Cortex of kidney (tissue), 1 donor: ENCODE data around the gene MORN3.

Experiments used
- DNase-seq: peaks from one replicate; lab custom pipeline; 2025; lab: John Stamatoyannopoulos, UW

The MORN3 gene

DNA sequence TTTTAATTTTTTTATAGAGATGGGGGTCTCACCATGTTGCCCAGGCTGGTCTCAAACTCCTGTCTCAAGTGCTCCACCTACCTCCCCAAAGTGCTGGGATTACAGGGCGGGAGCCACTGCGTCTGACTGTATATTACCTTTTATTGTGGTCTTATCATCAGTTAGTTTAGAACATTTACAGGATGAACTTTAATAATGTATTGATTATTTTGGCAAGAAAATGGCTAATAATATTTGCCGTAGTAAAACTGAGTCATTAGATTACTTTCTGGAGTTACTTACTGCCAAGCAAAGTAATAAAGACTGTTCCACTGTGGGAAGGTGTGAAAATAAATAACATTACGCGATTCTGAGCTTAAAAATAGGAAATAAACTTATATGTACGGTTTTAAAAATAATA lies 66.7 kb downstream of the MORN3 start:
- DNase-seq = no peak

DNA sequence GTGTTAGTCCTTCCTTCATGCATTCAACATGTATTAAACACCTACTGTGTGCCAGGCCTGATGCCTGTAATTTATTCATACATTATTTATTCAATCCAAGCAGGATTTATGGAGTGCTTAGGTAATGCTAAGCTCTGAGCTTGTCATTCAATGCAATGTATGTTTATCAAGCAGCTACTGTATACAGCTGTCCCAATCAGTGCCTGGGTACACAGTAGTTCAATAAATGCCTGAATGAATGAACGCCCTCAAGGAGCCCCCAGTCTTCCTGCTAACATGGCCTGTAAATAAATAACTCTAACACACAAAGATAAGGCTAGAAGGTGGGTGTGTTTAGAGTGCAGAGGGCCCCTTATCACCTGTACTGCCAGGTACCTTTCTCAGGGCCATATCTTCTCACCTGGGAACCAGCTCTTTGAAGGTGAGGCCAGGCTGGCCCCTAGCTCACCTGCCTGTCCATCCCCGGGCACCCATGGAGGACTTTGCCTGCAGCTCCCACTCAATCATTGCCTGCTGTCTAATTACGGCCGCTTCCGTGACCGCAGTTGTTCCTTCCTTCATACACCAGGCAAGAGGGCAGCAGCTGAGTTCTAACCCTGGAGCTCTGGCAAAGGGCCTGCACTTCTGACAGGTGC lies 68.6 kb downstream of the MORN3 start:
- no peak for DNase-seq
